Spleen (tissue), 11 donors: ENCODE data around the gene ZNF35. TPM values are rescaled to one million over a fixed set of nuclear protein-coding genes. Genes with fewer than 3 reads are reported as not detected.

Experiments used
- DNase-seq: peaks from one replicate; pipeline ENCODE4 v3.0.0-alpha.2; 2020
- H3K27ac ChIP-seq, 8 donors: fragments of 200-600 bp; sonication (generic) in 7 of 8; 1 replicate in 4 of 8; 2 replicates in 4 of 8; pipeline versions ENCODE4 v1.5.0 to v1.8.0; 2016 to 2021; ENCODE audit warnings: inconsistent platforms in 4 of 8, mild to moderate bottlenecking in 4 of 8, moderate library complexity in 1 of 8
- H3K27me3 ChIP-seq, 7 donors: fragments of 200-600 bp; sonication (generic) in 6 of 7; replicated peaks in 1 of 7; 1 replicate in 4 of 7; 2 replicates in 3 of 7; pipeline versions ENCODE4 v1.5.0 to v1.8.0; 2016 to 2021; ENCODE audit warnings: inconsistent platforms in 3 of 7, mild to moderate bottlenecking in 1 of 7
- H3K36me3 ChIP-seq, 6 donors: fragments of 200-600 bp; sonication (generic) in 5 of 6; 1 replicate in 4 of 6; 2 replicates in 2 of 6; pipeline versions ENCODE4 v1.5.0 to v1.8.0; 2016 to 2021; ENCODE audit warnings: inconsistent platforms in 2 of 6
- H3K4me1 ChIP-seq, 6 donors: fragments of 200-600 bp; sonication (generic) in 5 of 6; 1 replicate in 3 of 6; 2 replicates in 3 of 6; pipeline versions ENCODE4 v1.5.0 to v1.8.0; 2016 to 2021; ENCODE audit warnings: inconsistent platforms in 3 of 6
- H3K4me3 ChIP-seq, 8 donors: fragments of 200-600 bp; sonication (generic) in 7 of 8; 1 replicate in 4 of 8; 2 replicates in 4 of 8; pipeline versions ENCODE4 v1.5.0 to v1.8.0; 2016 to 2021; ENCODE audit warnings: inconsistent platforms in 4 of 8, mild to moderate bottlenecking in 4 of 8, moderate library complexity in 2 of 8
- H3K9me3 ChIP-seq, 8 donors: fragments of 200-600 bp; sonication (generic) in 7 of 8; 1 replicate in 4 of 8; 2 replicates in 4 of 8; pipeline versions ENCODE4 v1.5.0 to v1.8.0; 2016 to 2021; ENCODE audit warnings: inconsistent platforms in 4 of 8
- POLR2A ChIP-seq, 3 donors: fragments of 450-650 bp; IDR thresholded peaks; one replicate each; pipeline ENCODE4 v1.5.1; 2017; ENCODE audit warnings: antibody characterized with exemption in 3 of 3, mild to moderate bottlenecking in 1 of 3
- POLR2AphosphoS5 ChIP-seq, 3 donors: sonication (generic); formaldehyde crosslinking; IDR thresholded peaks; one replicate each; pipeline ENCODE4 v1.5.1; 2017; ENCODE audit warnings: antibody characterized with exemption in 3 of 3
- WGBS, 5 donors: extraction: QIAGEN DNeasy Blood & Tissue Kit in 3 of 5; methylation state at CpG; one replicate each; pipeline versions ENCODE4 v1.1.5 to v1.1.7; 2013 to 2018; 5-methylcytosine and 5-hydroxymethylcytosine counted together
- intact Hi-C: fragments of 100-400 bp; cut with DNase I; formaldehyde crosslinking; loops from one replicate; pipeline ENCODE4 v1.15.0; 2023; ENCODE audit warnings: low total_unique reads
- polyA plus RNA-seq, 3 donors: library from polyadenylated mRNA; stranded (reverse); fragments of 200-250 nt; gene quantifications; one replicate each; pipeline ENCODE4 v1.2.1, GENCODE V29; 2013
- total RNA-seq, 7 donors: library from RNA; depleted of rRNA in 3 of 7; stranded (reverse); fragments of >200 nt in 3 of 7; fragmentation: NEBNext Ultra II Directional in 4 of 7; extraction: Animal tissue kit (Norgen Biotek cat#: 25700) in 4 of 7; gene quantifications; one replicate each; pipeline versions ENCODE4 v1.1.0 to v1.2.1, GENCODE V29; 2016 to 2021
- TF ChIP-seq, protein P1 (sequence below), 11 experiments: fragments of 200-600 bp in 7 of 11; fragments of 450-650 bp in 4 of 11; sonication (generic) in 4 of 11; IDR thresholded peaks in 8 of 11; conservative IDR thresholded peaks in 3 of 11; 1 replicate in 7 of 11; 2 replicates in 4 of 11; pipeline versions ENCODE4 v1.4.0 to v1.8.0; 2016 to 2021; ENCODE audit warnings: antibody characterized with exemption in 11 of 11, inconsistent platforms in 4 of 11, mild to moderate bottlenecking in 1 of 11
- donor health status: healthy with polysubstance abuse.
- donor health status: DM: no; HTN: no; CAD: no; lungs with moderate emphysema.
- donor health status: DM: no; HTN: no; CAD: no.
- donor health status: Bipolar disorder and iron deficiency.
- donor health status: healthy.
- donor health status: DM: no; HTN: no; CAD: no.
- donor health status: DM: yes; HTN: yes; CAD: no.

The ZNF35 gene
- total and polyA plus RNA-seq, 10 donors, result 2.5 to 19.3 (median 12.9) TPM

DNA sequence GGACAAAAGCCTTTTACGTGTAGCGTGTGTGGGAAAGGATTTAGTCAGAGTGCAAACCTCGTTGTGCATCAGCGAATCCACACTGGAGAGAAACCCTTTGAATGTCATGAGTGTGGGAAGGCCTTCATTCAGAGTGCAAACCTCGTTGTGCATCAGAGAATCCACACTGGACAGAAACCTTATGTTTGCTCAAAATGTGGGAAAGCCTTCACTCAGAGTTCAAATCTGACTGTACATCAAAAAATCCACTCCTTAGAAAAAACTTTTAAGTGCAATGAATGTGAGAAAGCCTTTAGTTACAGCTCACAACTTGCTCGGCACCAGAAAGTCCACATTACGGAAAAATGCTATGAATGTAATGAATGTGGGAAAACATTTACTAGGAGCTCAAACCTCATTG lies 10.5 kb downstream of the ZNF35 start:
- no peak for DNase-seq
- 92 to 97% (median 94%) methylated on average over 7 of the region's 7 CpGs for WGBS, 5 donors
- TF ChIP-seq POLR2AphosphoS5 (IDR thresholded peaks at IDR 0.05) (no peak), POLR2A (IDR thresholded peaks at IDR 0.05) (no peak)
- TF ChIP-seq, protein P1, sequence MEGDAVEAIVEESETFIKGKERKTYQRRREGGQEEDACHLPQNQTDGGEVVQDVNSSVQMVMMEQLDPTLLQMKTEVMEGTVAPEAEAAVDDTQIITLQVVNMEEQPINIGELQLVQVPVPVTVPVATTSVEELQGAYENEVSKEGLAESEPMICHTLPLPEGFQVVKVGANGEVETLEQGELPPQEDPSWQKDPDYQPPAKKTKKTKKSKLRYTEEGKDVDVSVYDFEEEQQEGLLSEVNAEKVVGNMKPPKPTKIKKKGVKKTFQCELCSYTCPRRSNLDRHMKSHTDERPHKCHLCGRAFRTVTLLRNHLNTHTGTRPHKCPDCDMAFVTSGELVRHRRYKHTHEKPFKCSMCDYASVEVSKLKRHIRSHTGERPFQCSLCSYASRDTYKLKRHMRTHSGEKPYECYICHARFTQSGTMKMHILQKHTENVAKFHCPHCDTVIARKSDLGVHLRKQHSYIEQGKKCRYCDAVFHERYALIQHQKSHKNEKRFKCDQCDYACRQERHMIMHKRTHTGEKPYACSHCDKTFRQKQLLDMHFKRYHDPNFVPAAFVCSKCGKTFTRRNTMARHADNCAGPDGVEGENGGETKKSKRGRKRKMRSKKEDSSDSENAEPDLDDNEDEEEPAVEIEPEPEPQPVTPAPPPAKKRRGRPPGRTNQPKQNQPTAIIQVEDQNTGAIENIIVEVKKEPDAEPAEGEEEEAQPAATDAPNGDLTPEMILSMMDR (IDR thresholded peaks at IDR 0.05 in 8 of 11, conservative IDR thresholded peaks at IDR 0.05 in 3 of 11), result no peak
- intact Hi-C loops, result no loop called here
- peaks cover 13 to 82% (median 64%) of the 10 kb centered on the region in 6 donors for H3K36me3 ChIP-seq
- H3K4me3 ChIP-seq, result no peak overlapping the region
- no peaks in the 10 kb centered on the region for H3K4me1 ChIP-seq
- H3K27me3 ChIP-seq, result no peaks in the 10 kb centered on the region
- H3K27ac ChIP-seq, result no peak overlapping the region
- H3K9me3 ChIP-seq, result peaks cover 7 to 75% (median 49%) of the 10 kb centered on the region in 8 donors

GRCh38 chr3:44659434-44659833 lies 10.9 kb downstream of the ZNF35 start:
- peaks cover 7 to 74% (median 49%) of the 10 kb centered on the region in 8 donors for H3K9me3 ChIP-seq
- intact Hi-C loops, result no loop called here
- peaks cover 13 to 77% (median 60%) of the 10 kb centered on the region in 6 donors for H3K36me3 ChIP-seq
- TF ChIP-seq POLR2AphosphoS5 (IDR thresholded peaks at IDR 0.05), result no peak
- no peak for TF ChIP-seq POLR2A (IDR thresholded peaks at IDR 0.05)
- TF ChIP-seq, protein P1 (IDR thresholded peaks at IDR 0.05 in 8 of 11, conservative IDR thresholded peaks at IDR 0.05 in 3 of 11), result no peak
- H3K4me1 ChIP-seq, result no peaks in the 10 kb centered on the region
- 96 to 100% (median 97%) methylated on average over 6 of the region's 6 CpGs for WGBS, 5 donors
- H3K27ac ChIP-seq, result no peak overlapping the region
- H3K4me3 ChIP-seq, result no peak overlapping the region
- no peak for DNase-seq
- H3K27me3 ChIP-seq, result no peaks in the 10 kb centered on the region

GRCh38 chr3:44661189-44661588 lies 12.7 kb downstream of the ZNF35 start:
- Histone ChIP-seq H3K4me1 (no peaks in the 10 kb centered on the region), H3K27ac (no peak overlapping the region), H3K27me3 (no peaks in the 10 kb centered on the region), H3K36me3 (peaks cover 13 to 60% (median 49%) of the 10 kb centered on the region in 6 donors), H3K4me3 (no peak overlapping the region), H3K9me3 (peaks cover 7 to 78% (median 59%) of the 10 kb centered on the region in 8 donors)
- DNase-seq, result no peak
- WGBS, 5 donors, result 96 to 100% (median 97%) methylated on average over 2 of the region's 2 CpGs
- TF ChIP-seq, protein P1 (IDR thresholded peaks at IDR 0.05 in 8 of 11, conservative IDR thresholded peaks at IDR 0.05 in 3 of 11), result no peak
- TF ChIP-seq POLR2A (IDR thresholded peaks at IDR 0.05) (no peak), POLR2AphosphoS5 (IDR thresholded peaks at IDR 0.05) (no peak)
- intact Hi-C loops, result no loop called here

- H3K36me3 ChIP-seq, result peaks cover 0 to 20% (median 10%) of the 10 kb centered on the region in 6 donors
- no peaks in the 10 kb centered on the region for H3K4me1 ChIP-seq
- peaks cover 0 to 42% (median 24%) of the 10 kb centered on the region in 8 donors for H3K9me3 ChIP-seq
- no peak for DNase-seq
- no peak overlapping the region for H3K4me3 ChIP-seq
- WGBS, 5 donors, result 94 to 98% (median 97%) methylated on average over 3 of the region's 3 CpGs
- H3K27me3 ChIP-seq, result no peaks in the 10 kb centered on the region
- intact Hi-C loops, result no loop called here
- TF ChIP-seq POLR2A (IDR thresholded peaks at IDR 0.05), result no peak
- TF ChIP-seq, protein P1 (IDR thresholded peaks at IDR 0.05 in 8 of 11, conservative IDR thresholded peaks at IDR 0.05 in 3 of 11), result no peak
- no peak for TF ChIP-seq POLR2AphosphoS5 (IDR thresholded peaks at IDR 0.05)
- H3K27ac ChIP-seq, result no peak overlapping the region
Observed at GRCh38 chr3:44665173-44665572, 16.6 kb downstream of the ZNF35 start.
